HG03175 (cell line): Measurements from ENCODE around the gene CAMK2B.
"Not testable (repeated sequence)": the region's sequence is repeated elsewhere in the genome, so short reads cannot be mapped to it uniquely, and the experiment has no call there.

ENCODE experiments used
- ATAC-seq: cut with Tn5 transposase; IDR thresholded peaks from one replicate; pipeline ENCODE4 v1.9.1; 2021; ENCODE audit warnings: mild to moderate bottlenecking, moderate library complexity; ENCODE audit not compliant: unreplicated experiment

CAMK2B gene

GRCh38 chr7:44176486-44176885 is 148.9 kb downstream of the CAMK2B start:
- no peak for ATAC-seq

- no peak for ATAC-seq
These were observed 149.7 kb downstream of the CAMK2B start for GRCh38 chr7:44175730-44176129.

GRCh38 chr7:44174694-44174948 is 150.8 kb downstream of the CAMK2B start:
- ATAC-seq = not testable (repeated sequence)

- no peak for ATAC-seq
These were observed 151.3 kb downstream of the CAMK2B start for GRCh38 chr7:44173911-44174693.

GRCh38 chr7:44172803-44173424 is 152.5 kb downstream of the CAMK2B start:
- no peak for ATAC-seq

- no peak for ATAC-seq
These were observed 153.0 kb downstream of the CAMK2B start for GRCh38 chr7:44172352-44172751.

GRCh38 chr7:44171901-44172300 is 153.5 kb downstream of the CAMK2B start:
- ATAC-seq = not testable (repeated sequence)

GRCh38 chr7:44167920-44168319 is 157.5 kb downstream of the CAMK2B start:
- no peak for ATAC-seq
